ENCODE data around the gene VSTM1.

VSTM1 gene

GRCh38 chr19:54009440-54009839 is 54.3 kb downstream of the VSTM1 start:
- no peak for DNase-seq

GRCh38 chr19:54002495-54003315 is 61.0 kb downstream of the VSTM1 start:
- no peak for DNase-seq

- DNase-seq, result no peak
Measured at GRCh38 chr19:54001496-54001895, 62.2 kb downstream of the VSTM1 start.

- DNase-seq, result no peak
Measured at GRCh38 chr19:53999694-54000093, 64.0 kb downstream of the VSTM1 start.

- no peak for DNase-seq
Measured at GRCh38 chr19:53998223-53998622, 65.5 kb downstream of the VSTM1 start.

GRCh38 chr19:53994811-53995210 is 68.9 kb downstream of the VSTM1 start:
- no peak for DNase-seq

GRCh38 chr19:53993448-53993847 is 70.2 kb downstream of the VSTM1 start:
- no peak for DNase-seq

- no peak for DNase-seq
Measured at GRCh38 chr19:53992815-53993214, 70.9 kb downstream of the VSTM1 start.

GRCh38 chr19:53992211-53992610 is 71.5 kb downstream of the VSTM1 start:
- no peak for DNase-seq

GRCh38 chr19:53991224-53992113 is 72.2 kb downstream of the VSTM1 start, which contains the start of gene CACNG6:
Gene CACNG6, plus strand, starts transcription at chr19:53991637. Its CDS starts 1,241 bp downstream, at chr19:53992878.
- no peak for DNase-seq

All from activated CD4-positive, CD25-positive, alpha-beta regulatory T cell (primary cell).